ENCODE results near the gene LAD1.

LAD1 gene

GRCh38 chr1:201371792-201372191 lies 27.3 kb downstream of the LAD1 start:
- intact Hi-C loops (cut with DNase I), result no loop called here
- no peak for DNase-seq

- DNase-seq, result no peak
- intact Hi-C loops (cut with DNase I), result no loop called here
Measured at GRCh38 chr1:201371276-201371675, 27.8 kb downstream of the LAD1 start.

- intact Hi-C loops (cut with DNase I), result no loop called here
- peak in 6 of 10 donors; percentile 31 to 90 (median 46) for DNase-seq
Measured at GRCh38 chr1:201370500-201370899, 28.6 kb downstream of the LAD1 start.

- intact Hi-C loops (cut with DNase I), result no loop called here
- no peak for DNase-seq
Measured at GRCh38 chr1:201369209-201369608, 29.9 kb downstream of the LAD1 start.

GRCh38 chr1:201366696-201367095 lies 32.4 kb downstream of the LAD1 start:
- peak in 3 of 10 donors; percentile 42 to 62 (median 58) for DNase-seq
- intact Hi-C loops (cut with DNase I), result no loop called here

GRCh38 chr1:201365251-201365650 lies 33.9 kb downstream of the LAD1 start:
- intact Hi-C loops (cut with DNase I), result no loop called here
- peak in 3 of 10 donors; percentile 66 to 77 (median 69) for DNase-seq

- DNase-seq, result peak in 3 of 10 donors; percentile 61 to 76 (median 64)
- intact Hi-C loops (cut with DNase I), result no loop called here
Measured at GRCh38 chr1:201364808-201365105, 34.4 kb downstream of the LAD1 start.

GRCh38 chr1:201363467-201363866 lies 35.7 kb downstream of the LAD1 start:
- peak in 3 of 10 donors; percentile 15 to 41 (median 26) for DNase-seq
- intact Hi-C loops (cut with DNase I), result no loop called here

GRCh38 chr1:201362906-201363305 lies 36.2 kb downstream of the LAD1 start:
- peak in 3 of 10 donors; percentile 46 to 54 (median 52) for DNase-seq
- intact Hi-C loops (cut with DNase I), result no loop called here

GRCh38 chr1:201361652-201362504 lies 37.2 kb downstream of the LAD1 start:
- DNase-seq, result peak in 7 of 10 donors; percentile 28 to 92 (median 41)
- intact Hi-C loops (cut with DNase I), result loop anchor here (1.0 to 2.0 kb wide), 2 partner anchors 19 to 108 kb away; no protein-coding TSS in a partner anchor

- intact Hi-C loops (cut with DNase I), result loop anchor here (1.0 to 2.0 kb wide), 2 partner anchors 20 to 107 kb away; no protein-coding TSS in a partner anchor
- DNase-seq, result peak in 3 of 10 donors; percentile 64 to 81 (median 70)
Measured at GRCh38 chr1:201360901-201361651, 38.0 kb downstream of the LAD1 start.

GRCh38 chr1:201360486-201360885 lies 38.6 kb downstream of the LAD1 start:
- peak in 3 of 10 donors; percentile 45 to 72 (median 68) for DNase-seq
- intact Hi-C loops (cut with DNase I), result loop anchor here (2.0 kb wide), 1 partner anchor 20 kb away; no protein-coding TSS in a partner anchor

- DNase-seq, result peak in 3 of 10 donors; percentile 23 to 60 (median 37)
- intact Hi-C loops (cut with DNase I), result loop anchor here (2.0 kb wide), 1 partner anchor 21 kb away; no protein-coding TSS in a partner anchor
Measured at GRCh38 chr1:201359873-201360210, 39.3 kb downstream of the LAD1 start.

- DNase-seq, result peak in 3 of 10 donors; percentile 37 to 74 (median 69)
- intact Hi-C loops (cut with DNase I), result no loop called here
Measured at GRCh38 chr1:201359031-201359872, 39.9 kb downstream of the LAD1 start.

- intact Hi-C loops (cut with DNase I), result no loop called here
Measured at GRCh38 chr1:201358596-201358995, 40.5 kb downstream of the LAD1 start.

GRCh38 chr1:201357636-201358348 lies 41.3 kb downstream of the LAD1 start:
- peak in 3 of 10 donors; percentile 39 to 47 (median 46) for DNase-seq
- intact Hi-C loops (cut with DNase I), result loop anchor here (2.0 kb wide), 1 partner anchor 41 kb away; the partner anchor contains the start of gene LAD1

More at GRCh38 chr1:201358596-201358995, 40.5 kb downstream of the LAD1 start:
- peak in 3 of 10 donors; percentile 17 to 59 (median 57) for DNase-seq

GRCh38 chr1:201357211-201357610 lies 41.9 kb downstream of the LAD1 start:
- DNase-seq, result peak in 3 of 10 donors; percentile 31 to 60 (median 55)
- intact Hi-C loops (cut with DNase I), result loop anchor here (2.0 kb wide), 1 partner anchor 42 kb away; the partner anchor contains the start of gene LAD1

GRCh38 chr1:201356701-201357100 lies 42.4 kb downstream of the LAD1 start:
- intact Hi-C loops (cut with DNase I), result loop anchor here (2.0 kb wide), 1 partner anchor 42 kb away; the partner anchor contains the start of gene LAD1
- peak in 3 of 10 donors; percentile 24 to 75 (median 43) for DNase-seq

- intact Hi-C loops (cut with DNase I), result loop anchor here (2.0 kb wide), 1 partner anchor 43 kb away; the partner anchor contains the start of gene LAD1
- peak in 3 of 10 donors; percentile 40 to 63 (median 47) for DNase-seq
Measured at GRCh38 chr1:201356236-201356635, 42.9 kb downstream of the LAD1 start.

Data from posterior cingulate gyrus (tissue), 11 donors.